NCI-H524 (cell line): ENCODE results near the gene CDC42BPA.
"Not testable (repeated sequence)": the region's sequence is repeated elsewhere in the genome, so short reads cannot be mapped to it uniquely, and the experiment has no call there.

Experiments
- DNase-seq, 2 experiments: peaks; one replicate each; lab custom pipeline; 2025; lab: John Stamatoyannopoulos, UW

The CDC42BPA gene

GRCh38 chr1:226962421-226963391 is 355.6 kb downstream of the CDC42BPA start:
- DNase-seq = no peak

GRCh38 chr1:226960944-226961765 is 357.1 kb downstream of the CDC42BPA start:
- no peak for DNase-seq

GRCh38 chr1:226960256-226960655 is 358.0 kb downstream of the CDC42BPA start:
- no peak for DNase-seq

GRCh38 chr1:226958300-226958699 is 360.0 kb downstream of the CDC42BPA start:
- DNase-seq = no peak

- DNase-seq = no peak
These were observed 360.6 kb downstream of the CDC42BPA start for GRCh38 chr1:226957714-226958113.

GRCh38 chr1:226956942-226957713 is 361.2 kb downstream of the CDC42BPA start:
- DNase-seq = no peak

- not testable (repeated sequence) for DNase-seq
These were observed 362.4 kb downstream of the CDC42BPA start for GRCh38 chr1:226955857-226956256.

GRCh38 chr1:226954777-226955176 is 363.5 kb downstream of the CDC42BPA start:
- DNase-seq = no peak

GRCh38 chr1:226954337-226954736 is 364.0 kb downstream of the CDC42BPA start:
- no peak for DNase-seq

GRCh38 chr1:226953175-226953800 is 365.0 kb downstream of the CDC42BPA start:
- DNase-seq = no peak

- DNase-seq = no peak
These were observed 366.2 kb downstream of the CDC42BPA start for GRCh38 chr1:226952118-226952441.

- no peak for DNase-seq
These were observed 366.8 kb downstream of the CDC42BPA start for GRCh38 chr1:226951286-226952117.

- DNase-seq = no peak
These were observed 367.4 kb downstream of the CDC42BPA start for GRCh38 chr1:226950871-226951270.

GRCh38 chr1:226950316-226950715 is 368.0 kb downstream of the CDC42BPA start:
- no peak for DNase-seq

GRCh38 chr1:226949401-226949800 is 368.9 kb downstream of the CDC42BPA start:
- no peak for DNase-seq

- DNase-seq = no peak
These were observed 369.3 kb downstream of the CDC42BPA start for GRCh38 chr1:226948996-226949395.

- no peak for DNase-seq
These were observed 369.8 kb downstream of the CDC42BPA start for GRCh38 chr1:226948480-226948879.

GRCh38 chr1:226948051-226948450 is 370.2 kb downstream of the CDC42BPA start:
- no peak for DNase-seq

- DNase-seq = peak; percentile 69 to 89
These were observed 371.5 kb downstream of the CDC42BPA start for GRCh38 chr1:226946841-226947240.

- DNase-seq = no peak
These were observed 372.0 kb downstream of the CDC42BPA start for GRCh38 chr1:226946285-226946684.

GRCh38 chr1:226945858-226946245 is 372.4 kb downstream of the CDC42BPA start:
- no peak for DNase-seq
